AG04450 (cell line): ENCODE measurements around the gene TMUB1. TPM values are rescaled to one million over a fixed set of nuclear protein-coding genes. Genes with fewer than 3 reads are reported as not detected.
A peak's percentile ranks its signal among the peaks of the same experiment; 100 is the strongest.

Experiments used
- CTCF ChIA-PET: fragments of 300-600, 350-600 bp; formaldehyde crosslinking; extraction: SDS; loops from one replicate; lab custom pipeline; 2022; ENCODE audit warnings: antibody characterized with exemption, inconsistent platforms; lab: Charles Lee
- POLR2A ChIA-PET: fragments of 350-600 bp; formaldehyde crosslinking; extraction: SDS; loops from one replicate; lab custom pipeline; 2021; ENCODE audit warnings: antibody characterized with exemption, inconsistent platforms; lab: Yijun Ruan, JAX
- DNase-seq: peaks from one replicate; pipeline ENCODE4 v3.0.0-alpha.2; 2011; ENCODE audit warnings: low read depth, low spot score
- H3K27ac ChIP-seq: one replicate; pipeline ENCODE4 v1.5.1; 2012; ENCODE audit warnings: low read depth, low read length, control low read depth
- H3K27me3 ChIP-seq: one replicate; pipeline ENCODE4 v1.6.0; 2012; ENCODE audit warnings: low read length; ENCODE audit not compliant: control insufficient read depth, insufficient read depth
- H3K4me3 ChIP-seq: 2 replicates; pipeline ENCODE4 v1.5.1; 2011; ENCODE audit warnings: mild to moderate bottlenecking, low read depth, low read length, control low read depth
- H3K9me3 ChIP-seq: 2 replicates; pipeline ENCODE4 v1.5.1; 2012; ENCODE audit warnings: low read length; ENCODE audit not compliant: control insufficient read depth, insufficient read depth
- polyA plus RNA-seq: library from polyadenylated mRNA; depleted of rRNA; stranded (reverse); fragments of >200 nt; gene quantifications from 2 replicates; pipeline ENCODE4 v1.2.3, GENCODE V29; 2011
- TF ChIP-seq, protein P1 (sequence below): IDR thresholded peaks from 2 replicates; pipeline ENCODE4 v1.5.1; 2011; ENCODE audit warnings: low read depth, low read length, control low read depth, inconsistent platforms

Gene TMUB1
- polyA plus RNA-seq, 1 experiment = 9.7 TPM

GRCh38 chr7:151126491-151127137 is 43.3 kb upstream of the TMUB1 start:
- ChIA-PET POLR2A (no interaction called here), CTCF (no interaction called here)
- TF ChIP-seq, protein P1, sequence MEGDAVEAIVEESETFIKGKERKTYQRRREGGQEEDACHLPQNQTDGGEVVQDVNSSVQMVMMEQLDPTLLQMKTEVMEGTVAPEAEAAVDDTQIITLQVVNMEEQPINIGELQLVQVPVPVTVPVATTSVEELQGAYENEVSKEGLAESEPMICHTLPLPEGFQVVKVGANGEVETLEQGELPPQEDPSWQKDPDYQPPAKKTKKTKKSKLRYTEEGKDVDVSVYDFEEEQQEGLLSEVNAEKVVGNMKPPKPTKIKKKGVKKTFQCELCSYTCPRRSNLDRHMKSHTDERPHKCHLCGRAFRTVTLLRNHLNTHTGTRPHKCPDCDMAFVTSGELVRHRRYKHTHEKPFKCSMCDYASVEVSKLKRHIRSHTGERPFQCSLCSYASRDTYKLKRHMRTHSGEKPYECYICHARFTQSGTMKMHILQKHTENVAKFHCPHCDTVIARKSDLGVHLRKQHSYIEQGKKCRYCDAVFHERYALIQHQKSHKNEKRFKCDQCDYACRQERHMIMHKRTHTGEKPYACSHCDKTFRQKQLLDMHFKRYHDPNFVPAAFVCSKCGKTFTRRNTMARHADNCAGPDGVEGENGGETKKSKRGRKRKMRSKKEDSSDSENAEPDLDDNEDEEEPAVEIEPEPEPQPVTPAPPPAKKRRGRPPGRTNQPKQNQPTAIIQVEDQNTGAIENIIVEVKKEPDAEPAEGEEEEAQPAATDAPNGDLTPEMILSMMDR = no peak
- Histone ChIP-seq H3K9me3 (no peaks in the 10 kb centered on the region; the same call in 1 of the 2 replicates), H3K27me3 (no peaks in the 10 kb centered on the region), H3K4me3 (no peak overlapping the region), H3K27ac (no peak overlapping the region)
- no peak for DNase-seq

- CTCF ChIA-PET = interaction anchor here (4.0 kb wide), 1 partner anchor 16 kb away, joined by 21 read pairs; no protein-coding TSS in a partner anchor
- H3K27me3 ChIP-seq = no peaks in the 10 kb centered on the region
- POLR2A ChIA-PET = no interaction called here
- peak overlapping the region; percentile 13; the same call in 1 of the 2 replicates for H3K4me3 ChIP-seq
- H3K9me3 ChIP-seq = no peaks in the 10 kb centered on the region; the same call in 1 of the 2 replicates
- TF ChIP-seq, protein P1 = no peak
- no peak overlapping the region for H3K27ac ChIP-seq
- no peak for DNase-seq
Measured at GRCh38 chr7:151125846-151126481, 42.7 kb upstream of the TMUB1 start.

DNA sequence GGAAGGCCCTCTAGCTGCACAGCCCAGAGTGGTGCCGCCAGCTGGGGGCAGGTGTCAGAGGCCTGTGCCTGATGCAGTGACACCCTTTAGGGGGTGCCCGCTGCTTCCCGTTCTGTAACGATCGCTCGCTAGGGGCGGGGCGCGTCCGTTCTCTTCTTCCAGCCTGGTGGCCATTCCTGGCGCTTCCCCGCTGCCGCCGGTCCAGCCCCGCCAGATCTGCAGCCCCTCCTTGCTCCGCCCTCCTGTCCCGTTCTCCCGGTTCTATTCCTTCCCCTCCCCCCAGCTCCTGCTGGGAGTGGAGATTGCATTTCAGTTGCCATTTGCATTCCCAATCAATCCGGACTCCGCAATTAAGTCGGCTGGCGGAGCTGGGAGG is 42.2 kb upstream of the TMUB1 start:
- peak overlapping the region; percentile 13; the same call in 1 of the 2 replicates for H3K4me3 ChIP-seq
- POLR2A ChIA-PET = no interaction called here

GRCh38 chr7:151124899-151125399 is 41.7 kb upstream of the TMUB1 start:
- no peak for DNase-seq
- no peaks in the 10 kb centered on the region for H3K27me3 ChIP-seq
- TF ChIP-seq, protein P1 = no peak
- ChIA-PET POLR2A (no interaction called here), CTCF (interaction anchor here (0.6 to 4.0 kb wide), 7 partner anchors 15 to 136 kb away, joined by 3 to 21 read pairs (median 6); no protein-coding TSS in a partner anchor)
- no peak overlapping the region for H3K4me3 ChIP-seq
- no peaks in the 10 kb centered on the region; the same call in 1 of the 2 replicates for H3K9me3 ChIP-seq
- no peak overlapping the region for H3K27ac ChIP-seq

More for the DNA sequence above, 42.2 kb upstream of the TMUB1 start:
- CTCF ChIA-PET = interaction anchor here (0.6 to 4.0 kb wide), 2 partner anchors 15 to 137 kb away, joined by 3 to 21 read pairs; no protein-coding TSS in a partner anchor
- TF ChIP-seq, protein P1 = no peak
- Histone ChIP-seq H3K27me3 (no peaks in the 10 kb centered on the region), H3K27ac (no peak overlapping the region), H3K9me3 (no peaks in the 10 kb centered on the region; the same call in 1 of the 2 replicates)
- no peak for DNase-seq
